ENCODE measurements around the gene PRKN.

DNA sequence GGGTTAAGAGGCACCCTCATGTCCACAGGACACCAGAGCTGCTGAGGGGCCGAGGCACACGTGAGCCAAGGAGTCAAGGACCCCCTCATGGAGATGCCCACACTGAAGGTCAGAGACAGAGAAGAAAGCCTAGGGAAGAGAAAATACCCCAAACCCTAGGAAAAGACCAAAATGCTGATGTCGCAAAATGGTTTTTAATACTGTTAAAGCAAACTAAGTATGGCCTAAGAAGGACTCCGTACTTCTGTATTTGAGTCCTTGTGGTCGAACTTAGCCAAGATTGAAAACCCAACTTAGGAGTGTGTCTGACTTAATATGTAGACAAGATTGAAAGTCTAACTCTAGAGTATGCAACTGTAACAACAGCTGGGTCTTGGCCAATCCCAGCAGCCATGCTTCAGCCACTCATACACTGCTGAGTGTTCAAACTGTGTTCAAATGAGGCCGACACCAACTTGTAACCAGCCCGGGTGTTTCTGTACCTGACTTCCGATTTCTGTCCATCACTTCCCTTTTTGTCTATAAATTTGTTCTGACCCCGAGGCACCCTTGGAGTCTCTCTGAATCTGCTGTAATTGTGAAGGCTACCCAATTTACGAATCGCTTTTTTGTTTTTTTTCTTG lies 1361.2 kb downstream of the PRKN start:
- TF ChIP-seq, protein P1, sequence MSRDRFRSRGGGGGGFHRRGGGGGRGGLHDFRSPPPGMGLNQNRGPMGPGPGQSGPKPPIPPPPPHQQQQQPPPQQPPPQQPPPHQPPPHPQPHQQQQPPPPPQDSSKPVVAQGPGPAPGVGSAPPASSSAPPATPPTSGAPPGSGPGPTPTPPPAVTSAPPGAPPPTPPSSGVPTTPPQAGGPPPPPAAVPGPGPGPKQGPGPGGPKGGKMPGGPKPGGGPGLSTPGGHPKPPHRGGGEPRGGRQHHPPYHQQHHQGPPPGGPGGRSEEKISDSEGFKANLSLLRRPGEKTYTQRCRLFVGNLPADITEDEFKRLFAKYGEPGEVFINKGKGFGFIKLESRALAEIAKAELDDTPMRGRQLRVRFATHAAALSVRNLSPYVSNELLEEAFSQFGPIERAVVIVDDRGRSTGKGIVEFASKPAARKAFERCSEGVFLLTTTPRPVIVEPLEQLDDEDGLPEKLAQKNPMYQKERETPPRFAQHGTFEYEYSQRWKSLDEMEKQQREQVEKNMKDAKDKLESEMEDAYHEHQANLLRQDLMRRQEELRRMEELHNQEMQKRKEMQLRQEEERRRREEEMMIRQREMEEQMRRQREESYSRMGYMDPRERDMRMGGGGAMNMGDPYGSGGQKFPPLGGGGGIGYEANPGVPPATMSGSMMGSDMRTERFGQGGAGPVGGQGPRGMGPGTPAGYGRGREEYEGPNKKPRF (IDR thresholded peaks at IDR 0.05; ENCODE audit: low read depth, low read length), result no peak
- TF ChIP-seq, protein P2, sequence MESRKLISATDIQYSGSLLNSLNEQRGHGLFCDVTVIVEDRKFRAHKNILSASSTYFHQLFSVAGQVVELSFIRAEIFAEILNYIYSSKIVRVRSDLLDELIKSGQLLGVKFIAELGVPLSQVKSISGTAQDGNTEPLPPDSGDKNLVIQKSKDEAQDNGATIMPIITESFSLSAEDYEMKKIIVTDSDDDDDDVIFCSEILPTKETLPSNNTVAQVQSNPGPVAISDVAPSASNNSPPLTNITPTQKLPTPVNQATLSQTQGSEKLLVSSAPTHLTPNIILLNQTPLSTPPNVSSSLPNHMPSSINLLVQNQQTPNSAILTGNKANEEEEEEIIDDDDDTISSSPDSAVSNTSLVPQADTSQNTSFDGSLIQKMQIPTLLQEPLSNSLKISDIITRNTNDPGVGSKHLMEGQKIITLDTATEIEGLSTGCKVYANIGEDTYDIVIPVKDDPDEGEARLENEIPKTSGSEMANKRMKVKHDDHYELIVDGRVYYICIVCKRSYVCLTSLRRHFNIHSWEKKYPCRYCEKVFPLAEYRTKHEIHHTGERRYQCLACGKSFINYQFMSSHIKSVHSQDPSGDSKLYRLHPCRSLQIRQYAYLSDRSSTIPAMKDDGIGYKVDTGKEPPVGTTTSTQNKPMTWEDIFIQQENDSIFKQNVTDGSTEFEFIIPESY (CRISPR knock-in tag; IDR thresholded peaks at IDR 0.05), result no peak
- TF ChIP-seq GABPB1 (CRISPR knock-in tag; IDR thresholded peaks at IDR 0.05) (no peak), POLR2A (conservative IDR thresholded peaks at IDR 0.05) (no peak)
- TF ChIP-seq, protein P3, sequence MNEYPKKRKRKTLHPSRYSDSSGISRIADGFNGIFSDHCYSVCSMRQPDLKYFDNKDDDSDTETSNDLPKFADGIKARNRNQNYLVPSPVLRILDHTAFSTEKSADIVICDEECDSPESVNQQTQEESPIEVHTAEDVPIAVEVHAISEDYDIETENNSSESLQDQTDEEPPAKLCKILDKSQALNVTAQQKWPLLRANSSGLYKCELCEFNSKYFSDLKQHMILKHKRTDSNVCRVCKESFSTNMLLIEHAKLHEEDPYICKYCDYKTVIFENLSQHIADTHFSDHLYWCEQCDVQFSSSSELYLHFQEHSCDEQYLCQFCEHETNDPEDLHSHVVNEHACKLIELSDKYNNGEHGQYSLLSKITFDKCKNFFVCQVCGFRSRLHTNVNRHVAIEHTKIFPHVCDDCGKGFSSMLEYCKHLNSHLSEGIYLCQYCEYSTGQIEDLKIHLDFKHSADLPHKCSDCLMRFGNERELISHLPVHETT (CRISPR knock-in tag; conservative IDR thresholded peaks at IDR 0.05 in 1 of 2, IDR thresholded peaks at IDR 0.05 in 1 of 2), result no peak
